GM12875 (cell line): ENCODE measurements around the gene UPK1B.
"Not testable (repeated sequence)": the region's sequence is repeated elsewhere in the genome, so short reads cannot be mapped to it uniquely, and the experiment has no call there.

Experiments
- H3K4me3 ChIP-seq: one replicate; pipeline ENCODE4 v1.5.1; 2011; ENCODE audit warnings: low read depth, low read length, control low read depth
- TF ChIP-seq, protein P1 (sequence below): IDR thresholded peaks from 2 replicates; pipeline ENCODE4 v1.5.1; 2011; ENCODE audit warnings: low read depth, mild to moderate bottlenecking, control low read depth, inconsistent platforms, low read length, moderate library complexity, borderline replicate concordance; ENCODE audit not compliant: insufficient read depth

UPK1B gene

DNA sequence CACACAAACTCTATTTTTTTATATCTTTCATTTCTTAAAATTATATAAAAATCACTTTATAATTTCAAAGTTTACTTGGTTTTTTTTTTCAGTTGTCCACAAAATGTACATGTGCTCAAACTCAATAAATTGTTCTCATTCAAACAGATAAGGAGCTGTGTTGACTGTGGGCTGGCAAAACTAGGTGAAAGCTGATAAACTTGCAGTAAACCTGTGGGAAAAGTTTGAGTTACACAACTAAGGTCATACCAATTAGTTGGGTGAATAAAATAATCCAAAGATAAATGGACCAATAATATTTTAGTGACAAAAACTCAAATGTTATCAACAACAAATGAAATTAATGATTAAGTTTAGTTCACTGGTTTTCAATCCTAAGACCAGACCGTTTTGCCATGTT is 12.6 kb upstream of the UPK1B start:
- H3K4me3 ChIP-seq = no peak overlapping the region
- TF ChIP-seq, protein P1, sequence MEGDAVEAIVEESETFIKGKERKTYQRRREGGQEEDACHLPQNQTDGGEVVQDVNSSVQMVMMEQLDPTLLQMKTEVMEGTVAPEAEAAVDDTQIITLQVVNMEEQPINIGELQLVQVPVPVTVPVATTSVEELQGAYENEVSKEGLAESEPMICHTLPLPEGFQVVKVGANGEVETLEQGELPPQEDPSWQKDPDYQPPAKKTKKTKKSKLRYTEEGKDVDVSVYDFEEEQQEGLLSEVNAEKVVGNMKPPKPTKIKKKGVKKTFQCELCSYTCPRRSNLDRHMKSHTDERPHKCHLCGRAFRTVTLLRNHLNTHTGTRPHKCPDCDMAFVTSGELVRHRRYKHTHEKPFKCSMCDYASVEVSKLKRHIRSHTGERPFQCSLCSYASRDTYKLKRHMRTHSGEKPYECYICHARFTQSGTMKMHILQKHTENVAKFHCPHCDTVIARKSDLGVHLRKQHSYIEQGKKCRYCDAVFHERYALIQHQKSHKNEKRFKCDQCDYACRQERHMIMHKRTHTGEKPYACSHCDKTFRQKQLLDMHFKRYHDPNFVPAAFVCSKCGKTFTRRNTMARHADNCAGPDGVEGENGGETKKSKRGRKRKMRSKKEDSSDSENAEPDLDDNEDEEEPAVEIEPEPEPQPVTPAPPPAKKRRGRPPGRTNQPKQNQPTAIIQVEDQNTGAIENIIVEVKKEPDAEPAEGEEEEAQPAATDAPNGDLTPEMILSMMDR = no peak

DNA sequence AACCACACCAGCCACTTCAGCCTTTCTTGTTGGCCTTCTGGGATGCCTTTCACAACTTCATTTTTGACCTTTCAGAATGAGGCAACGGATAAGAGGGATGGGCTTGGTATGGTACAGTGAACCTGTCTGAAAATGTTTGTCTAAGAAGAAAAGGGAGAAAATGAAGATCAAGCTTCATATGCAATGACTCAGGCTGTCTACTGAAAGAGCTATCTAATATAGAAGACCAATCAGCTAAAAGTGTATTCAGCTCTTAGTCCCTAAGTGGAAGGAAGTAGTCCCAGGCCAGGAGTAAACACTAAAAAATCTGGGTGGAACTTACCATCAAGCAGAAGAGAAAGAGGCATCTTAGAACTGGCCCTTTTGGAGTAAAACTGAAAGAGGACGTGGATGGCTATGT is 12.2 kb upstream of the UPK1B start:
- H3K4me3 ChIP-seq = no peak overlapping the region
- TF ChIP-seq, protein P1 = no peak

DNA sequence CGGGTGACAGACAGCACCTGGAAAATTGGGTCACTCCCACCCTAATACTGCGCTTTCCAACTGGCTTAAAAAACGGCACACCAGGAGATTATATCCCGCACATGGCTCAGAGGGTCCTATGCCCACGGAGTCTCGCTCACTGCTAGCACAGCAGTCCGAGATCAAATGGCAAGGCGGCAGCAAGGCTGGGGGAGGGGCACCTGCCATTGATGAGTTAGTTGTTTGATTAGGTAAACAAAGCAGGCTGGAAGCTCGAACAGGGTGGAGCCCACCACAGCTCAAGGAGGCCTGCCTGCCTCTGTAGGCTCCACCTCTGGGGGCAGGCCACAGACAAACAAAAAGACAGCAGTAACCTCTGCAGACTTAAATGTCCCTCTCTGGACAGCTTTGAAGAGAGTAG is 8.7 kb upstream of the UPK1B start:
- not testable (repeated sequence) for H3K4me3 ChIP-seq

DNA sequence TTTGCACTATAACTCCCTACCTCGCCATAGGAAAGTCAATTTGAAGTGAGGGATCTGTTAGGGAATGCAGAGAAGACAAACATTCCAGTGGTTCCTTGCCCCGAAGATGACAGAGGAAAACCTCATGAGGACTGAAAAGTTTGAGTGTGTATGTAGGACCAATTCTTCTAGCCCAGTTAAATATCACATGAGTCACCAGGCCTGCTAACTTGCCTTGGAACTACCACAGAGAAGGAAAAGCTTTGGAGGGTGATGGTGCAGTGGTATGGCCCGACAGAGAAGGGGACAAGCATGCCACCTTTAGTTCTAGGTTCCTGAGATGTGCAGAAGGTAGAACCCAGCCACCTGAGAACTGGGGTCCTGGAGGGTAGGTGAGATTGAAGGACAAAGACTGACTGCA is 2.6 kb upstream of the UPK1B start:
- TF ChIP-seq, protein P1 = no peak

DNA sequence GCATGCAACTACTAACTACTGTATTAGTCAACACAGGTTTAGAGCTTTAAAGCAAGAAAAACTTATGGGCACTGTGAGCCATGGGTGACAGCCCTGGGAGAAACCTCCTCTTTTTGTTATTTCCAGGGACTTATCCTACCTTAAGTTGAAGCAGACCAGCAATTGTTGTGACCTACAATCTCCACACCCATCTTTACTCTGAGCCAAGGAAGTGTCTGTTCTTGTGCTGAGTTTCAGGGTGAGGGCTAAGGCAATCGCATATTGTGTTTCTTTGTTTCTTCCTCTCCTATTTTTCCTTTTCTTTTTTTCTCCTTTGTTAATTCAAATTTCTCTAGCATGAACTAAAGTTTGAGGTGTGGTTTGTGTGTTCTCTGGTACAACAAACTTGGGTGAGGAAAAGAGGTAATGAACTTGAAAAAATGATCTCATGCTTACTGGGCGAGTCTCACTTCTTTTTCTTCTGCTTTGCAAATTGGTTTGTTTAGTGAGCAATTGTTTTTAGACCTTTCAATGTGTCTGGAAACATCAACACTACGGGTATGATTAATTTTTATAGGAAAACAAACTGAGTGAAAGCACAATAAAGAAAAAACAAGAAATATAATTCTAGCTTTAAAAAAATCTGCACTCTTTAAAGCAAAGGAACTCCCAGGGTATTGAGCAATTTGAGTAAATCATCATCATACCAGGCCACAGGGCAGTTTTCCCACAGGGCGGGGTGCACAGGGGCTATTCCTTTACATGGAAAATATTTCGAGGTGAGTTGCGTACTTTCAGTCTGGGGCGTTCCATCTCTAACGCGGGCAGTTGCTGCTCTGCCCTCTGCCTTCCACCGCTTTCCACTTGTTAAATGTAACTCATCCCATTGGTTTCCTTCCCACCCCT is 2.7 kb downstream of the UPK1B start:
- no peak overlapping the region for H3K4me3 ChIP-seq

More for the DNA sequence above, 2.6 kb upstream of the UPK1B start:
- no peak overlapping the region for H3K4me3 ChIP-seq

DNA sequence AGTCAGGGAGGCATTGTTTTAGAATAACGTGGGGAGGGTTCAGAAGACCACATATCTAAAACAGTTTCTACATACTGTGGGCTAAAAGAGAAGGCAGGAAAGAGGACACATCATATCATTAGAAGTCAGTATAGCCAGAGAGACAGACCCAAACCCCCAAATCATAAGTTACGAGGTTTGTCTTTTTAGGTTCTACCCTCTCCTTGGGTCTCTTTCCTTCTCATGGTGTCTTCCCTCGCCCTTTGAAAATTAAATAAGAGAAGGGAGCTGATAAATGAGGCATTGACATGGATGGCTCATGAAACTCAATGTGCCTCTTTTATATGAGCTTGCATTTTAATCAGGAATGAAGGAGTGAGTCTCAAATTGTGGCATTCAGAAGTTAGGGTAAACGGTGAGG is 3.4 kb downstream of the UPK1B start:
- TF ChIP-seq, protein P1 = no peak
- H3K4me3 ChIP-seq = no peak overlapping the region

More for the DNA sequence above, 2.7 kb downstream of the UPK1B start:
- TF ChIP-seq, protein P1 = no peak

DNA sequence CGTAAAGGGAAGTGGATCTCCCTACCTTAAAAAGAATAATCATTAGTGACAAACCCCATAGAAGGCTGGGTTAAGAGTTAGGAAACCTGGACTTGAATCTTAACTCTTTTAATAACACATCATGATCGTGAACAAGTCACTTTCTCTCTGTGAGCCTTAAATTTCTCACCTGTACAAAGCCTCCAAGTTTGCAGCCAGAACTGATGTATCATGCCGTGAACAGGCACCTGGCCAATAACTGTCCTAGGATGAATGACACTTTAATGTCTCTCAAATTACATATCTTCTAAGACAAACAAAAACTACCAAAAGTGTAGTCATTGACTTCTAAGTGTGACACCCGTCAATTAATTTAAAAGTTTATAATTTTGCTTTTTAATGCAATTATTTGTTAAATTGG is 3.9 kb downstream of the UPK1B start:
- H3K4me3 ChIP-seq = no peak overlapping the region
- TF ChIP-seq, protein P1 = no peak
